ENCODE data around the gene NFE2L2.

DNA sequence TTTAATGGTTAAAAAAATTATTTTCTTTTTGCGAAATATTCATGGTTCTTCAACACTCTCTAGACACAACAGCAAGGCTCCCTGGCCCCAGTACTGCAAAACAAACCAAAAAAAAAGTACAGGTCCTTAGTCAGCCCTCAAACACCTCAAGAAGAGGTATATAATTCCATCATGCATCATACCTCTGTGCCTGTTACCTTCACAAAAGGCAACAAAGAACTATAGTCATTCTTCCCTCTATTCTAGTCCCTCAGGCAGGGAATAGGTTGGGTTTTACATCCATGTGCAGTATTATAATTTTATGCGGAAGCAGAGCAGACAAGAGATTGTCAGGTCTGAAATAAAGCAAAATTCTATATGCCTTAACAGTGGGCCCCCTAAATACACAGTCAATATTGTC, 8.5 kb downstream of the NFE2L2 start:
- TF ChIP-seq, protein P1, sequence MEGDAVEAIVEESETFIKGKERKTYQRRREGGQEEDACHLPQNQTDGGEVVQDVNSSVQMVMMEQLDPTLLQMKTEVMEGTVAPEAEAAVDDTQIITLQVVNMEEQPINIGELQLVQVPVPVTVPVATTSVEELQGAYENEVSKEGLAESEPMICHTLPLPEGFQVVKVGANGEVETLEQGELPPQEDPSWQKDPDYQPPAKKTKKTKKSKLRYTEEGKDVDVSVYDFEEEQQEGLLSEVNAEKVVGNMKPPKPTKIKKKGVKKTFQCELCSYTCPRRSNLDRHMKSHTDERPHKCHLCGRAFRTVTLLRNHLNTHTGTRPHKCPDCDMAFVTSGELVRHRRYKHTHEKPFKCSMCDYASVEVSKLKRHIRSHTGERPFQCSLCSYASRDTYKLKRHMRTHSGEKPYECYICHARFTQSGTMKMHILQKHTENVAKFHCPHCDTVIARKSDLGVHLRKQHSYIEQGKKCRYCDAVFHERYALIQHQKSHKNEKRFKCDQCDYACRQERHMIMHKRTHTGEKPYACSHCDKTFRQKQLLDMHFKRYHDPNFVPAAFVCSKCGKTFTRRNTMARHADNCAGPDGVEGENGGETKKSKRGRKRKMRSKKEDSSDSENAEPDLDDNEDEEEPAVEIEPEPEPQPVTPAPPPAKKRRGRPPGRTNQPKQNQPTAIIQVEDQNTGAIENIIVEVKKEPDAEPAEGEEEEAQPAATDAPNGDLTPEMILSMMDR (IDR thresholded peaks at IDR 0.05), result no peak
- TF ChIP-seq POLR2AphosphoS5 (IDR thresholded peaks at IDR 0.05), result no peak
- no peak for TF ChIP-seq POLR2A (IDR thresholded peaks at IDR 0.05)
